CD4-positive, alpha-beta T cell (primary cell): Measurements from ENCODE around the gene NAPG. TPM values are rescaled to one million over a fixed set of nuclear protein-coding genes. Genes with fewer than 3 reads are reported as not detected.

Experiments
- ATAC-seq: fragments of 200-7000 bp; cut with Tn5 transposase; one replicate; pipeline ENCODE4 v1.10.0; 2022; ENCODE audit warnings: mild to moderate bottlenecking; ENCODE audit not compliant: poor library complexity
- CTCF ChIA-PET: fragments of 350-600 bp; sonication (Branson Sonifier 250); formaldehyde crosslinking; loops from one replicate; lab custom pipeline; 2021; ENCODE audit warnings: antibody characterized with exemption, inconsistent platforms; lab: Charles Lee
- POLR2A ChIA-PET: fragments of 350-600 bp; sonication (Branson Sonifier 250); formaldehyde crosslinking; loops from one replicate; lab custom pipeline; 2021; ENCODE audit warnings: antibody characterized with exemption, inconsistent platforms; lab: Charles Lee
- DNase-seq, 14 experiments: peaks; one replicate each; pipeline ENCODE4 v3.0.0-alpha.2; 2013 to 2020; ENCODE audit warnings: mixed read lengths in 2 of 14
- H3K27ac ChIP-seq, 2 donors: one replicate each; pipeline versions ENCODE4 v1.5.1 to v1.7.0; 2013; ENCODE audit warnings: low read length in 2 of 2, low read depth in 1 of 2, mild to moderate bottlenecking in 1 of 2
- H3K27me3 ChIP-seq, 2 experiments: 1 replicate in 1 of 2; 2 replicates in 1 of 2; pipeline versions ENCODE4 v1.6.1 to v1.7.0; 2013; ENCODE audit warnings: low read length in 2 of 2, control low read depth in 1 of 2, mild to moderate bottlenecking in 1 of 2, moderate library complexity in 1 of 2; ENCODE audit not compliant: insufficient read depth in 2 of 2, control insufficient read depth in 1 of 2
- H3K36me3 ChIP-seq: one replicate; pipeline ENCODE4 v1.6.1; 2013; ENCODE audit warnings: low read length, control low read depth; ENCODE audit not compliant: insufficient read depth
- H3K4me1 ChIP-seq: one replicate; pipeline ENCODE4 v1.6.1; 2013; ENCODE audit warnings: low read length, control low read depth; ENCODE audit not compliant: insufficient read depth
- H3K4me3 ChIP-seq: one replicate; pipeline ENCODE4 v1.5.1; 2013; ENCODE audit warnings: mild to moderate bottlenecking, low read length, moderate library complexity
- H3K9me3 ChIP-seq, 2 experiments: 1 replicate in 1 of 2; 2 replicates in 1 of 2; pipeline versions ENCODE4 v1.6.1 to v1.7.0; 2013; ENCODE audit warnings: low read length in 2 of 2, mild to moderate bottlenecking in 2 of 2, control low read depth in 1 of 2, moderate library complexity in 1 of 2; ENCODE audit not compliant: control insufficient read depth in 1 of 2, insufficient read depth in 1 of 2
- H3K27ac Mint-ChIP-seq: one replicate; pipeline ENCODE4 v1.8.0; 2020; ENCODE audit warnings: mixed read lengths
- H3K27me3 Mint-ChIP-seq: one replicate; pipeline ENCODE4 v1.8.0; 2021; ENCODE audit warnings: mixed read lengths
- H3K36me3 Mint-ChIP-seq: one replicate; pipeline ENCODE4 v1.8.0; 2021; ENCODE audit warnings: low read depth, mixed read lengths
- H3K4me1 Mint-ChIP-seq: one replicate; pipeline ENCODE4 v1.8.0; 2021; ENCODE audit warnings: low read depth, mixed read lengths
- H3K4me3 Mint-ChIP-seq: one replicate; pipeline ENCODE4 v1.8.0; 2020; ENCODE audit warnings: mild to moderate bottlenecking, mixed read lengths
- H3K9me3 Mint-ChIP-seq: one replicate; pipeline ENCODE4 v1.8.0; 2020; ENCODE audit warnings: mixed read lengths
- CTCF ChIP-seq: fragments of 200-600 bp; IDR thresholded peaks from one replicate; pipeline ENCODE4 v1.8.0; 2022; ENCODE audit warnings: antibody characterized with exemption, mild to moderate bottlenecking
- intact Hi-C, 2 experiments: fragments of 100-400 bp; cut with DNase I in 1 of 2; cut with micrococcal nuclease in 1 of 2; formaldehyde crosslinking; loops; one replicate each; pipeline versions ENCODE4 v1.15.1 to v1.9.0; 2023 to 2025; cut with DNase I, micrococcal nuclease
- total RNA-seq, 174 experiments: library from RNA in 2 of 174; stranded (reverse) in 2 of 174; gene quantifications; one replicate each; pipeline ENCODE4 v1.2.3 and lab custom pipeline; 2021 to 2026

NAPG gene
- total RNA-seq, 2 experiments from 2014 or later, result 25.9 to 27.3 TPM

- Histone ChIP-seq H3K36me3 (no peaks in the 10 kb centered on the region), H3K4me1 (no peaks in the 10 kb centered on the region), H3K27me3 (peaks cover 7 to 10% of the 10 kb centered on the region in 2 experiments), H3K9me3 (peaks cover 9 to 11% of the 10 kb centered on the region in 2 experiments), H3K4me3 (no peak overlapping the region), H3K27ac (no peak overlapping the region)
- H3K4me1 Mint-ChIP-seq, result no peaks in the 10 kb centered on the region
- no peak overlapping the region for H3K4me3 Mint-ChIP-seq
- intact Hi-C loops, result no loop called here
- no peak overlapping the region for H3K27ac Mint-ChIP-seq
- no peak for ATAC-seq
- peaks cover 7% of the 10 kb centered on the region for H3K9me3 Mint-ChIP-seq
- peaks cover 5% of the 10 kb centered on the region for H3K36me3 Mint-ChIP-seq
- no peak for DNase-seq
- H3K27me3 Mint-ChIP-seq, result peaks cover 35% of the 10 kb centered on the region
- no peak for TF ChIP-seq CTCF
- ChIA-PET CTCF (no interaction called here), POLR2A (no interaction called here)
Observed at GRCh38 chr18:10511236-10511635, 14.6 kb upstream of the NAPG start.

DNA sequence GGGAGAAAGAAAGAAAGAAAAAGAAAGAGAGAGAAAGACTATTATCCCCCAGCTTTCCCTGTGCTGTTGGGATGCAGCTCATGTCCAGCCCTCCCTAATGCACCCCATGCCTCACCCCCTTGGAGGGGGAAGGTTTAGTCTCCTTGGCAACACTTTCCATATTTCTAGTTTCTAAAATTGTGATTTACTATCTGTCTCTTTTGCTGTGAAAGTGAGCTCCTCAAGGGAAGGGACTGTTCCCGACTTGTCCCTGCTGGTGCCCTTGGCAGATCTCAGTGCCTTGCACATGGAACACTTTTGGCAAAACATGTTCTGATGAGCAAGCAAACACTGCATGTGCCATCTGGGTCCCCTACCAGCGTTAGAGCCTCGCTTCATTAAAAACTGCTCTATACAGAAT, 11.7 kb upstream of the NAPG start:
- H3K36me3 ChIP-seq, result no peaks in the 10 kb centered on the region
- no peak overlapping the region for H3K27ac Mint-ChIP-seq
- no peak for TF ChIP-seq CTCF
- intact Hi-C loops, result no loop called here
- ChIA-PET CTCF (interaction anchor here (1.2 kb wide), 1 partner anchor 46 kb away, joined by 3 read pairs; no protein-coding TSS in a partner anchor), POLR2A (no interaction called here)
- H3K27ac ChIP-seq, result no peak overlapping the region
- H3K27me3 Mint-ChIP-seq, result peaks cover 62% of the 10 kb centered on the region
- no peaks in the 10 kb centered on the region for H3K4me1 Mint-ChIP-seq
- no peak overlapping the region for H3K4me3 Mint-ChIP-seq
- H3K36me3 Mint-ChIP-seq, result no peaks in the 10 kb centered on the region
- no peaks in the 10 kb centered on the region for H3K4me1 ChIP-seq
- ATAC-seq, result no peak
- H3K4me3 ChIP-seq, result no peak overlapping the region
- H3K27me3 ChIP-seq, result peaks cover 18 to 21% of the 10 kb centered on the region in 2 experiments
- DNase-seq, result no peak
- peaks cover 0 to 3% of the 10 kb centered on the region in 2 experiments for H3K9me3 ChIP-seq
- H3K9me3 Mint-ChIP-seq, result no peaks in the 10 kb centered on the region

DNA sequence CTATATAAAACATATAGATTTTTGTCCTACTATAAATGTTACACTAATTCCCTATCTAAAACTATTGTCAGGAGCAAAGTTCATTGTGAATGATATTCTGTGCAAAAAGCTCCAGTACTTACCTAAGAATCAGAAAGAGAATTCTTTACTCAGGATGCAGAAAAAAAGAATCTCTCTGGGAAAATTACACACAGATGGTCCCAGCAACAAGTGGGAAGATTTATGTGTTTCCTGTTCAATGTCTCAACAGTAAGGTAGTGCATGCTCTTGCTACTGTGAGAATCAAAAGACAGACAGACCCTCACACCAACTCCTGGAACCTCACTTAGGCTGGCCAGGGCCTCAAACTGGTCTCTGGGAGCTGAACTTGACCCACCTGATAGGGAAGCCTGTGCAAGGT, 11.2 kb upstream of the NAPG start:
- Mint-ChIP-seq H3K9me3 (no peaks in the 10 kb centered on the region), H3K36me3 (no peaks in the 10 kb centered on the region), H3K4me1 (peaks cover 1% of the 10 kb centered on the region), H3K27ac (no peak overlapping the region), H3K4me3 (no peak overlapping the region), H3K27me3 (peaks cover 67% of the 10 kb centered on the region)
- intact Hi-C loops, result no loop called here
- H3K4me3 ChIP-seq, result no peak overlapping the region
- ATAC-seq, result no peak
- CTCF ChIA-PET, result interaction anchor here (1.2 kb wide), 1 partner anchor 46 kb away, joined by 3 read pairs; no protein-coding TSS in a partner anchor
- H3K9me3 ChIP-seq, result peaks cover 0 to 3% of the 10 kb centered on the region in 2 experiments
- TF ChIP-seq CTCF, result no peak
- H3K27me3 ChIP-seq, result peaks cover 22 to 23% of the 10 kb centered on the region in 2 experiments
- no peaks in the 10 kb centered on the region for H3K4me1 ChIP-seq
- POLR2A ChIA-PET, result no interaction called here
- H3K27ac ChIP-seq, result no peak overlapping the region
- H3K36me3 ChIP-seq, result no peaks in the 10 kb centered on the region
- no peak for DNase-seq
